ENCODE measurements around the gene ID1. TPM values are rescaled to one million over a fixed set of nuclear protein-coding genes. Genes with fewer than 3 reads are reported as not detected.
A peak's percentile ranks its signal among the peaks of the same experiment; 100 is the strongest.
"Not testable (repeated sequence)": the region's sequence is repeated elsewhere in the genome, so short reads cannot be mapped to it uniquely, and the experiment has no call there.

ID1 gene
- total and polyA plus RNA-seq, 2 donors from 2014 or later: 189 to 293 TPM

GRCh38 chr20:31595380-31595653 is 9.8 kb upstream of the ID1 start:
- Histone ChIP-seq H3K9ac (ENCODE audit: low read length in 3 of 3) (peak overlapping the region in 1 of 3 donors; percentile 8), H3K4me3 (ENCODE audit: low read length in 3 of 3) (no peak overlapping the region), H3K9me3 (ENCODE audit: control insufficient read depth in 2 of 3, insufficient read depth in 1 of 3, low read length in 3 of 3) (no peaks in the 10 kb centered on the region), H3K27ac (ENCODE audit: low read depth in 2 of 2, low read length in 2 of 2) (peak overlapping the region; percentile 16 to 61), H3K27me3 (ENCODE audit: control insufficient read depth, insufficient read depth, low read length) (no peaks in the 10 kb centered on the region), H3K4me1 (ENCODE audit: control insufficient read depth in 2 of 3, insufficient read depth in 2 of 3, low read depth in 1 of 3, low read length in 3 of 3) (peaks cover 2 to 8% (median 8%) of the 10 kb centered on the region in 3 donors), H3K36me3 (ENCODE audit: control insufficient read depth in 2 of 3, insufficient read depth in 3 of 3, low read length in 3 of 3) (no peaks in the 10 kb centered on the region)
- intact Hi-C loops (cut with DNase I): no loop called here
- FAIRE-seq (no peak), DNase-seq (no peak)
- no peak for TF ChIP-seq CTCF (IDR thresholded peaks at IDR 0.05; ENCODE audit: borderline replicate concordance, extremely low read depth, insufficient read depth)

GRCh38 chr20:31595654-31596411 is 9.3 kb upstream of the ID1 start:
- no peak for TF ChIP-seq CTCF (IDR thresholded peaks at IDR 0.05; ENCODE audit: borderline replicate concordance, extremely low read depth, insufficient read depth)
- intact Hi-C loops (cut with DNase I): no loop called here
- H3K9me3 ChIP-seq (ENCODE audit: control insufficient read depth in 2 of 3, insufficient read depth in 1 of 3, low read length in 3 of 3): no peaks in the 10 kb centered on the region
- peak overlapping the region; percentile 16 to 61 for H3K27ac ChIP-seq (ENCODE audit: low read depth in 2 of 2, low read length in 2 of 2)
- peak overlapping the region in 1 of 3 donors; percentile 8 for H3K9ac ChIP-seq (ENCODE audit: low read length in 3 of 3)
- H3K4me3 ChIP-seq (ENCODE audit: low read length in 3 of 3): no peak overlapping the region
- FAIRE-seq (no peak), DNase-seq (peak; percentile 86 to 93 (median 91))
- H3K36me3 ChIP-seq (ENCODE audit: control insufficient read depth in 2 of 3, insufficient read depth in 3 of 3, low read length in 3 of 3): no peaks in the 10 kb centered on the region
- H3K4me1 ChIP-seq (ENCODE audit: control insufficient read depth in 2 of 3, insufficient read depth in 2 of 3, low read depth in 1 of 3, low read length in 3 of 3): peaks cover 2 to 8% (median 8%) of the 10 kb centered on the region in 3 donors
- H3K27me3 ChIP-seq (ENCODE audit: control insufficient read depth, insufficient read depth, low read length): no peaks in the 10 kb centered on the region

GRCh38 chr20:31596412-31596715 is 8.7 kb upstream of the ID1 start:
- H3K36me3 ChIP-seq (ENCODE audit: control insufficient read depth in 2 of 3, insufficient read depth in 3 of 3, low read length in 3 of 3); DNase-seq; H3K4me3 ChIP-seq (ENCODE audit: low read length in 3 of 3); H3K27me3 ChIP-seq (ENCODE audit: control insufficient read depth, insufficient read depth, low read length); H3K9me3 ChIP-seq (ENCODE audit: control insufficient read depth in 2 of 3, insufficient read depth in 1 of 3, low read length in 3 of 3); H3K4me1 ChIP-seq (ENCODE audit: control insufficient read depth in 2 of 3, insufficient read depth in 2 of 3, low read depth in 1 of 3, low read length in 3 of 3); H3K9ac ChIP-seq (ENCODE audit: low read length in 3 of 3); intact Hi-C loops (cut with DNase I); FAIRE-seq: not testable (repeated sequence)
- H3K27ac ChIP-seq (ENCODE audit: low read depth in 2 of 2, low read length in 2 of 2): peak overlapping the region; percentile 16 to 61

- intact Hi-C loops (cut with DNase I): no loop called here
- Histone ChIP-seq H3K4me1 (ENCODE audit: control insufficient read depth in 2 of 3, insufficient read depth in 2 of 3, low read depth in 1 of 3, low read length in 3 of 3) (peaks cover 2 to 8% (median 8%) of the 10 kb centered on the region in 3 donors), H3K27me3 (ENCODE audit: control insufficient read depth, insufficient read depth, low read length) (no peaks in the 10 kb centered on the region), H3K9ac (ENCODE audit: low read length in 3 of 3) (peak overlapping the region in 1 of 3 donors; percentile 10), H3K9me3 (ENCODE audit: control insufficient read depth in 2 of 3, insufficient read depth in 1 of 3, low read length in 3 of 3) (no peaks in the 10 kb centered on the region), H3K4me3 (ENCODE audit: low read length in 3 of 3) (no peak overlapping the region), H3K27ac (ENCODE audit: low read depth in 2 of 2, low read length in 2 of 2) (peak overlapping the region; percentile 16 to 63), H3K36me3 (ENCODE audit: control insufficient read depth in 2 of 3, insufficient read depth in 3 of 3, low read length in 3 of 3) (no peaks in the 10 kb centered on the region)
- TF ChIP-seq CTCF (IDR thresholded peaks at IDR 0.05; ENCODE audit: borderline replicate concordance, extremely low read depth, insufficient read depth): no peak
- DNase-seq (no peak), FAIRE-seq (no peak)
Observed at GRCh38 chr20:31596831-31597480, 8.1 kb upstream of the ID1 start.
